Endothelial cell of umbilical vein (primary cell): ENCODE measurements around the gene SLC12A7. TPM values are rescaled to one million over a fixed set of nuclear protein-coding genes. Genes with fewer than 3 reads are reported as not detected.

ENCODE experiments used
- BruUV-seq: library from RNA; stranded (reverse); fragments of 400-500 nt; replicated peaks from 2 replicates; lab custom pipeline; 2021; lab: Mats Ljungman, UMichigan
- CTCF ChIA-PET: fragments of 300-600, 350-600 bp; sonication (Branson Sonifier 250); formaldehyde crosslinking; loops from one replicate; lab custom pipeline; 2021; ENCODE audit warnings: antibody characterized with exemption, inconsistent platforms; lab: Charles Lee
- POLR2A ChIA-PET: fragments of 300-600, 350-600 bp; sonication (Branson Sonifier 250); formaldehyde crosslinking; loops from one replicate; lab custom pipeline; 2021; ENCODE audit warnings: antibody characterized with exemption, inconsistent platforms; lab: Charles Lee
- DNase-seq: peaks from one replicate; pipeline ENCODE4 v3.0.0-alpha.2; 2011; ENCODE audit warnings: low read depth, low spot score
- FAIRE-seq: peaks from 2 replicates; lab custom pipeline; 2011; peaks lifted over from hg19 to GRCh38; lab: Jason Lieb, UNC
- H2AFZ ChIP-seq: 2 replicates; pipeline ENCODE4 v1.6.0; 2012; ENCODE audit warnings: low read depth, low read length, control low read depth, inconsistent platforms
- H3K27ac ChIP-seq: 2 replicates; pipeline ENCODE4 v1.5.1; 2011; ENCODE audit warnings: low read depth, mild to moderate bottlenecking, control low read depth, low read length, moderate library complexity; ENCODE audit not compliant: insufficient read depth
- H3K27me3 ChIP-seq, 2 experiments: 2 replicates each; pipeline versions ENCODE4 v1.6.0 to v1.6.1; 2011; ENCODE audit warnings: low read length in 2 of 2, mixed read lengths in 1 of 2; ENCODE audit not compliant: control insufficient read depth in 2 of 2, insufficient read depth in 2 of 2
- H3K36me3 ChIP-seq, 2 experiments: 2 replicates in 1 of 2; 3 replicates in 1 of 2; pipeline ENCODE4 v1.5.1; 2011; ENCODE audit warnings: low read length in 2 of 2, mild to moderate bottlenecking in 1 of 2, moderate library complexity in 1 of 2; ENCODE audit not compliant: control insufficient read depth in 2 of 2, insufficient read depth in 2 of 2; ENCODE audit errors: extremely low read depth in 1 of 2
- H3K4me1 ChIP-seq: 3 replicates; pipeline ENCODE4 v1.5.1; 2011; ENCODE audit warnings: mild to moderate bottlenecking, low read length; ENCODE audit not compliant: control insufficient read depth, insufficient read depth; ENCODE audit errors: extremely low read depth
- H3K4me2 ChIP-seq: 2 replicates; pipeline ENCODE4 v1.6.1; 2011; ENCODE audit warnings: low read length, control low read depth, mixed read lengths; ENCODE audit not compliant: insufficient read depth
- H3K4me3 ChIP-seq, 3 experiments: fragments of 200-600 bp in 1 of 3; sonication (generic), shearing (Covaris generic) in 1 of 3; replicated peaks in 1 of 3; 2 replicates each; pipeline ENCODE4 v1.5.1; 2011 to 2016; ENCODE audit warnings: control low read depth in 3 of 3, low read length in 3 of 3, mild to moderate bottlenecking in 2 of 3, inconsistent platforms in 1 of 3, low read depth in 1 of 3, moderate library complexity in 1 of 3; ENCODE audit not compliant: insufficient read depth in 1 of 3
- H3K79me2 ChIP-seq: 2 replicates; pipeline ENCODE4 v1.6.0; 2012; ENCODE audit warnings: low read length, inconsistent platforms; ENCODE audit not compliant: control insufficient read depth, insufficient read depth
- H3K9ac ChIP-seq: replicated peaks from 2 replicates; pipeline ENCODE3; 2011; ENCODE audit warnings: low read length, control low read depth; ENCODE audit not compliant: insufficient read depth; ENCODE audit errors: extremely low read depth
- H3K9me1 ChIP-seq: replicated peaks from 3 replicates; pipeline ENCODE4 v1.6.0; 2011; ENCODE audit warnings: mild to moderate bottlenecking, low read length; ENCODE audit not compliant: control insufficient read depth, insufficient read depth; ENCODE audit errors: extremely low read depth
- H3K9me3 ChIP-seq: replicated peaks from 2 replicates; pipeline ENCODE4 v1.5.1; 2012; ENCODE audit warnings: low read length, inconsistent platforms; ENCODE audit not compliant: control insufficient read depth, insufficient read depth
- H4K20me1 ChIP-seq: replicated peaks from 2 replicates; pipeline ENCODE3; 2011; ENCODE audit warnings: mild to moderate bottlenecking, low read length; ENCODE audit not compliant: control insufficient read depth, insufficient read depth; ENCODE audit errors: extremely low read depth
- EZH2 ChIP-seq: IDR thresholded peaks from 2 replicates; pipeline ENCODE4 v1.6.1; 2012; ENCODE audit warnings: borderline replicate concordance, low read depth, mild to moderate bottlenecking, moderate library complexity, low read length, inconsistent platforms; ENCODE audit not compliant: severe bottlenecking
- FOS ChIP-seq: IDR thresholded peaks from 2 replicates; pipeline ENCODE4 v1.6.1; 2011; ENCODE audit warnings: mild to moderate bottlenecking, low read length, moderate library complexity, borderline replicate concordance; ENCODE audit not compliant: insufficient read depth
- GATA2 ChIP-seq: IDR thresholded peaks from 2 replicates; pipeline ENCODE4 v1.7.0; 2011; ENCODE audit warnings: low read depth, mild to moderate bottlenecking, moderate library complexity, mixed read lengths, low read length; ENCODE audit not compliant: insufficient read length, insufficient read depth
- JUN ChIP-seq: IDR thresholded peaks from 2 replicates; pipeline ENCODE4 v1.6.1; 2011; ENCODE audit warnings: borderline replicate concordance, low read depth; ENCODE audit not compliant: insufficient read length, insufficient read depth
- MYC ChIP-seq: IDR thresholded peaks from one replicate; pipeline ENCODE4 v1.6.1; 2011; ENCODE audit warnings: mild to moderate bottlenecking, low read depth, low read length
- POLR2A ChIP-seq: IDR thresholded peaks from 2 replicates; pipeline ENCODE4 v1.6.1; 2012; ENCODE audit warnings: low read depth, mild to moderate bottlenecking, control low read depth, low read length
- POLR2AphosphoS5 ChIP-seq: IDR thresholded peaks from 2 replicates; pipeline ENCODE4 v1.6.1; 2012; ENCODE audit warnings: low read depth, mild to moderate bottlenecking, control low read depth, low read length, moderate library complexity; ENCODE audit not compliant: insufficient read depth
- dilution Hi-C: fragments of 300-500 bp; cut with MboI; formaldehyde crosslinking; loops from one replicate; pipeline ENCODE4 v1.15.0; 2019; ENCODE audit warnings: low sequenced_read_pairs; ENCODE audit not compliant: extremely low pct_ligation_motif_present
- intact Hi-C: fragments of 100-400 bp; cut with micrococcal nuclease; formaldehyde crosslinking; loops from one replicate; pipeline ENCODE4 v1.10.0; 2022
- polyA plus RNA-seq, 4 experiments: library from polyadenylated mRNA; depleted of rRNA in 3 of 4; stranded (reverse) in 3 of 4; unstranded in 1 of 4; fragments of >200 nt; gene quantifications; 2 replicates each; pipeline versions ENCODE4 v1.2.1 to v1.2.3, GENCODE V29; 2011 to 2012; ENCODE audit warnings: missing spikeins in 1 of 4
- total RNA-seq: library from RNA; stranded (reverse); gene quantifications from 2 replicates; pipeline ENCODE4 v1.2.3, GENCODE V29; 2021
- TF ChIP-seq, protein P1 (sequence below): IDR thresholded peaks from 2 replicates; pipeline ENCODE4 v1.6.1; 2011; ENCODE audit not compliant: insufficient read depth, insufficient read length
- TF ChIP-seq, protein P2 (sequence below), 2 donors: IDR thresholded peaks; 1 replicate in 1 of 2; 2 replicates in 1 of 2; pipeline ENCODE4 v1.5.1; 2011; ENCODE audit warnings: low read length in 2 of 2, mild to moderate bottlenecking in 2 of 2, moderate library complexity in 2 of 2, control low read depth in 1 of 2, inconsistent platforms in 1 of 2, low read depth in 1 of 2; ENCODE audit not compliant: insufficient read depth in 1 of 2; ENCODE audit errors: extremely low read depth in 1 of 2

The SLC12A7 gene
- total and polyA plus RNA-seq, 2 donors (not counting 3 experiments of a cell fraction or from before 2014, with no cell fraction given): 16.4 to 38.8 TPM

DNA sequence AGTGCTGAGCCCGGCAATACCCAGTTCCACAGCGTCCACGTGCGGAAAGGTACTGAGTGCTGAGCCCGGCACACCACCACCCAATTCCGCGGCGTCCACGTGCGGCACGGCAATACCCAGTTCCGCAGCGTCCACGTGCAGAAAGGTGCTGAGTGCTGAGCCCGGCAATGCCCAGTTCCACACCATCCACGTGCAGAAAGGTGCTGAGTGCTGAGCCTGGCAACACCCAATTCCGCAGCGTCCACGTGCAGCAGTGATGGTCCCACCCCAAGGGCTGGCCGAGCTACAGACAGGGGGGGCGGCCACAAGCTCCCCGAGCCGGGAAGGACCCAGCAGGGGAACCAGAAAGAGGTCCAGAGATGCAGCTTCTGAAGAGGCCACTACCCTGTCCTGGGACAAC, 20.2 kb downstream of the SLC12A7 start:
- dilution Hi-C loops: no loop called here
- no peak overlapping the region for H3K27ac ChIP-seq

More for the DNA sequence above, 20.2 kb downstream of the SLC12A7 start:
- Histone ChIP-seq H3K4me2 (no peak overlapping the region), H3K9me3 (no peaks in the 10 kb centered on the region), H3K9me1 (no peaks in the 10 kb centered on the region), H2AFZ (no peak overlapping the region), H3K4me1 (no peaks in the 10 kb centered on the region), H3K79me2 (no peaks in the 10 kb centered on the region), H3K9ac (no peak overlapping the region), H3K4me3 (no peak overlapping the region), H4K20me1 (no peaks in the 10 kb centered on the region), H3K27me3 (no peaks in the 10 kb centered on the region), H3K36me3 (peaks cover 3 to 11% of the 10 kb centered on the region in 2 experiments)
- TF ChIP-seq POLR2A (no peak), EZH2 (no peak), GATA2 (no peak), POLR2AphosphoS5 (no peak), FOS (no peak), JUN (no peak), MYC (no peak)
- TF ChIP-seq, protein P1, sequence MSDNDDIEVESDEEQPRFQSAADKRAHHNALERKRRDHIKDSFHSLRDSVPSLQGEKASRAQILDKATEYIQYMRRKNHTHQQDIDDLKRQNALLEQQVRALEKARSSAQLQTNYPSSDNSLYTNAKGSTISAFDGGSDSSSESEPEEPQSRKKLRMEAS: no peak
- TF ChIP-seq, protein P2, sequence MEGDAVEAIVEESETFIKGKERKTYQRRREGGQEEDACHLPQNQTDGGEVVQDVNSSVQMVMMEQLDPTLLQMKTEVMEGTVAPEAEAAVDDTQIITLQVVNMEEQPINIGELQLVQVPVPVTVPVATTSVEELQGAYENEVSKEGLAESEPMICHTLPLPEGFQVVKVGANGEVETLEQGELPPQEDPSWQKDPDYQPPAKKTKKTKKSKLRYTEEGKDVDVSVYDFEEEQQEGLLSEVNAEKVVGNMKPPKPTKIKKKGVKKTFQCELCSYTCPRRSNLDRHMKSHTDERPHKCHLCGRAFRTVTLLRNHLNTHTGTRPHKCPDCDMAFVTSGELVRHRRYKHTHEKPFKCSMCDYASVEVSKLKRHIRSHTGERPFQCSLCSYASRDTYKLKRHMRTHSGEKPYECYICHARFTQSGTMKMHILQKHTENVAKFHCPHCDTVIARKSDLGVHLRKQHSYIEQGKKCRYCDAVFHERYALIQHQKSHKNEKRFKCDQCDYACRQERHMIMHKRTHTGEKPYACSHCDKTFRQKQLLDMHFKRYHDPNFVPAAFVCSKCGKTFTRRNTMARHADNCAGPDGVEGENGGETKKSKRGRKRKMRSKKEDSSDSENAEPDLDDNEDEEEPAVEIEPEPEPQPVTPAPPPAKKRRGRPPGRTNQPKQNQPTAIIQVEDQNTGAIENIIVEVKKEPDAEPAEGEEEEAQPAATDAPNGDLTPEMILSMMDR (IDR thresholded peaks at IDR 0.05; ENCODE audit: extremely low read depth in 1 of 2, insufficient read depth in 1 of 2, low read depth in 1 of 2, low read length in 2 of 2): no peak
- DNase-seq (no peak), FAIRE-seq (no peak)
- intact Hi-C loops: no loop called here
- POLR2A ChIA-PET: no interaction called here
- CTCF ChIA-PET: no interaction called here
- BruUV-seq: no TSS peak
